Ammon's horn (tissue), 1 donor: ENCODE results near the gene SUN1.
A peak's percentile ranks its signal among the peaks of the same experiment; 100 is the strongest.
"Not testable (repeated sequence)": the region's sequence is repeated elsewhere in the genome, so short reads cannot be mapped to it uniquely, and the experiment has no call there.

Experiments
- DNase-seq: peaks from one replicate; pipeline ENCODE4 v3.0.0-alpha.2; 2016; ENCODE audit warnings: low spot score

SUN1 gene

GRCh38 chr7:834277-834676, 2.0 kb downstream of the SUN1 start:
- no peak for DNase-seq

- no peak for DNase-seq
These were observed 2.7 kb downstream of the SUN1 start for GRCh38 chr7:835021-835420.

GRCh38 chr7:835485-836401, 3.5 kb downstream of the SUN1 start:
- peak; percentile 50 for DNase-seq

GRCh38 chr7:836429-836828, 4.2 kb downstream of the SUN1 start:
- DNase-seq, result no peak

GRCh38 chr7:837001-837400, 4.7 kb downstream of the SUN1 start:
- DNase-seq, result no peak

- DNase-seq, result no peak
These were observed 7.8 kb downstream of the SUN1 start for GRCh38 chr7:840001-840600.

GRCh38 chr7:841943-842342, 9.7 kb downstream of the SUN1 start:
- no peak for DNase-seq

- DNase-seq, result peak; percentile 85
These were observed 10.3 kb downstream of the SUN1 start for GRCh38 chr7:842431-843031.

GRCh38 chr7:843230-843629, 11.0 kb downstream of the SUN1 start:
- DNase-seq, result no peak

- DNase-seq, result no peak
These were observed 11.8 kb downstream of the SUN1 start for GRCh38 chr7:844043-844442.

- DNase-seq, result no peak
These were observed 12.2 kb downstream of the SUN1 start for GRCh38 chr7:844514-844913.

GRCh38 chr7:845091-845490, 12.8 kb downstream of the SUN1 start:
- no peak for DNase-seq

- no peak for DNase-seq
These were observed 13.5 kb downstream of the SUN1 start for GRCh38 chr7:845731-846130.

GRCh38 chr7:846958-847650, 14.8 kb downstream of the SUN1 start:
- DNase-seq, result not testable (repeated sequence)

- not testable (repeated sequence) for DNase-seq
These were observed 15.5 kb downstream of the SUN1 start for GRCh38 chr7:847728-848127.

GRCh38 chr7:849145-849544, 16.9 kb downstream of the SUN1 start:
- no peak for DNase-seq

GRCh38 chr7:849781-850180, 17.5 kb downstream of the SUN1 start:
- no peak for DNase-seq

- no peak for DNase-seq
These were observed 18.9 kb downstream of the SUN1 start for GRCh38 chr7:851204-851603.

GRCh38 chr7:853366-854117, 21.3 kb downstream of the SUN1 start:
- no peak for DNase-seq

GRCh38 chr7:854118-854775, 22.0 kb downstream of the SUN1 start:
- DNase-seq, result no peak

GRCh38 chr7:855686-856369, 23.6 kb downstream of the SUN1 start:
- no peak for DNase-seq
